ENCODE measurements around the gene CLPTM1L.
A peak's percentile ranks its signal among the peaks of the same experiment; 100 is the strongest.
"Not testable (repeated sequence)": the region's sequence is repeated elsewhere in the genome, so short reads cannot be mapped to it uniquely, and the experiment has no call there.

CLPTM1L gene

DNA sequence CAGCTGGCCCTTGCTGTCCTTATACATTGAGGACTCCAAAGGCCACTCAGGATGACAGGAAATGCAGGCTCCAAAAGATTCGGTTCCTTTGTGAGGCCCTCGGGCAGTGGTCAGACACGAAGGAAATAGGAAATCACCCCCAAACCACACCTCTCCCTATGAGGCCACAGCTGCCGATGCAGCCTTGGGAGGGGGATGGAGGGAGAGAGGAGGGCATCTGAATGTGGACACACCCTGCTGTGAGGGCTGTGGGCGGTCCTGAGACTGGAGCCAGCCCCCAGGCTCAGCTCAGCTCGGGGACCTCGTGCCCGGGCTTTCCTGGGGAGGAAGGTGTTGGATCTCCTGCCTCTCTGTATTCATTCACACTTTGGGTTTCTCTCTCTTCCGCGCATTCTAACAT, 2.7 kb upstream of the CLPTM1L start:
- TF ChIP-seq, protein P1, sequence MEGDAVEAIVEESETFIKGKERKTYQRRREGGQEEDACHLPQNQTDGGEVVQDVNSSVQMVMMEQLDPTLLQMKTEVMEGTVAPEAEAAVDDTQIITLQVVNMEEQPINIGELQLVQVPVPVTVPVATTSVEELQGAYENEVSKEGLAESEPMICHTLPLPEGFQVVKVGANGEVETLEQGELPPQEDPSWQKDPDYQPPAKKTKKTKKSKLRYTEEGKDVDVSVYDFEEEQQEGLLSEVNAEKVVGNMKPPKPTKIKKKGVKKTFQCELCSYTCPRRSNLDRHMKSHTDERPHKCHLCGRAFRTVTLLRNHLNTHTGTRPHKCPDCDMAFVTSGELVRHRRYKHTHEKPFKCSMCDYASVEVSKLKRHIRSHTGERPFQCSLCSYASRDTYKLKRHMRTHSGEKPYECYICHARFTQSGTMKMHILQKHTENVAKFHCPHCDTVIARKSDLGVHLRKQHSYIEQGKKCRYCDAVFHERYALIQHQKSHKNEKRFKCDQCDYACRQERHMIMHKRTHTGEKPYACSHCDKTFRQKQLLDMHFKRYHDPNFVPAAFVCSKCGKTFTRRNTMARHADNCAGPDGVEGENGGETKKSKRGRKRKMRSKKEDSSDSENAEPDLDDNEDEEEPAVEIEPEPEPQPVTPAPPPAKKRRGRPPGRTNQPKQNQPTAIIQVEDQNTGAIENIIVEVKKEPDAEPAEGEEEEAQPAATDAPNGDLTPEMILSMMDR (IDR thresholded peaks at IDR 0.05; ENCODE audit: low read depth, low read length) = no peak
- no peak for DNase-seq (ENCODE audit: low read depth, low spot score)
- in situ Hi-C loops (cut with HindIII; ENCODE audit: low sequenced_read_pairs) = no loop called here
- H3K4me3 ChIP-seq (ENCODE audit: low read depth, low read length) = no peak overlapping the region

DNA sequence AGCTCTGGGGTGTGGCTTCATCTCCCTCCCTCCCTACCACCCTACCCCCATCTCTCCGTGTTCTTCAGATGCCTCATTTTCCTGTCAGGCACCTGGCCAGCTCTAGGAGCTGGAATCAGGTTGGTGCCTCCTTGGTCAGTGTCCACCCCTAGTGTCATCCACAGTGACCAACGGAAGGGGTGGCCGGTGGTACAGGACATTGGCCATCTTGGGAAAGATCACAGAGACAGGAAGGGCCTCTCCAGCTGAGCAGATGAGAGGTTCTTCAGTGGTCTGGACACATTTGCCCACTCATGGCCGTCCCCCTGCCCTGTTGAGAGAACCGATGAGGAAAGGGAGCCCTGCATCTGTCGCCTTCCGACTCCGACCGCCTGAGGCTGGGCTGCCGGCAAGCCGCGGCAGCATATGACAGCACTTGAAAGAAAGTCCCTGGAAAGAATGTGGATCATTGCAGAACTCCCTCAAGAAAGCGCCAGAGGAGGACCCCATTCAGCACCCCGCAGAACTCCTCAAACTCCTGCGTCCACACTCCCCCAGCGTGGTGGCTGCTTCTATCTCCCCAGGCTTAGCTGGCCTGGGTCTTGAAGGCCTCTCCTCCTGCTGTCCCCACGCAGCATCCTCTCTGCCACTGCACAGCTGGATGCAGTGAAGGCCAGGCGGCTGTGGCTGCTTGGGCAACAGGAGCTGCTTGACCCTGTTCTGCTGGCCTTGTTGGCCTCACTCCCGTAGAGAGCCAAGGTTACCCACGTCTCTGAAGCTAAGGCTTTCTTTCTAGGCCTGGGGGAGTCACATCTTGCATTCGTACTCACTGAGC, 1.9 kb upstream of the CLPTM1L start:
- TF ChIP-seq, protein P1 (IDR thresholded peaks at IDR 0.05; ENCODE audit: low read depth, low read length) = no peak
- in situ Hi-C loops (cut with HindIII; ENCODE audit: low sequenced_read_pairs) = no loop called here
- no peak overlapping the region for H3K4me3 ChIP-seq (ENCODE audit: low read depth, low read length)
- no peak for DNase-seq (ENCODE audit: low read depth, low spot score)

DNA sequence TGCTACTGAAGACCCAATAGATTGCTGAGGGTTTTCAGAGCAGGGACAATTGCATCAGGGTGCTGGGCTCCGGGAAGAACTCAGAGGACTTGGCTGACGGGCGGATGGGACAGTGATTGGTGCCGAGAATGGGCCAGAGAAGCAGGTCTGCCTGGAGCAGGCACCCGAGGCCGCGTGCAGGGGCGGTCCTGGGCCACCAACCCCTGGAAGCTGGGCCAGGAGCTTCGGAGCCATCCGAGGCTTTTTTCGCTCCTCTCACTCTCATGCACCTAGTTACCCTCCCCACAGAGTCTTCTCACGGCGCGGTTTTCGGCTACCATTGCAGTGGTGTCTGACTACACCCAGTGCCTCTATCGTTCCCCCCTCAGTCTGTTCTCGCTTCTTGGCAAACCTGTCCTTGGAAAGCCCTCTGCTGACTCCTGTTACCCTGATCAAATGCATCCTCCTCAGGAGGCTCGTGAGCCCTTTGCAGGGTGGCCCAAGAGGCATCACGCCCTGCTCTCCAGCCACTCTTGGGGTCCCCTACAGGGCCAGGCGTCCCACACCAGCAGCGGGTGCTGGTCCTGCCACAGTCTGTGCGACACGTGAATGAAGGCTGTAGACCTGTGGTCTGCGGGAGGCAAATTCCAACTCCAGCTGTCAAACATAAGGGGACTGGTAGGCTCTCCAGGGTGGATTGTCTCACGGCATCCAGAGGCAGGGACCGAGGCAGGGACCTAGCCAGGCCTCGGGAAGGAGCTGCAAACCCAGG, 1.2 kb upstream of the CLPTM1L start:
- TF ChIP-seq, protein P1 (IDR thresholded peaks at IDR 0.05; ENCODE audit: low read depth, low read length) = no peak
- in situ Hi-C loops (cut with HindIII; ENCODE audit: low sequenced_read_pairs) = no loop called here
- no peak for DNase-seq (ENCODE audit: low read depth, low spot score)
- peak overlapping the region; percentile 91 for H3K4me3 ChIP-seq (ENCODE audit: low read depth, low read length)

DNA sequence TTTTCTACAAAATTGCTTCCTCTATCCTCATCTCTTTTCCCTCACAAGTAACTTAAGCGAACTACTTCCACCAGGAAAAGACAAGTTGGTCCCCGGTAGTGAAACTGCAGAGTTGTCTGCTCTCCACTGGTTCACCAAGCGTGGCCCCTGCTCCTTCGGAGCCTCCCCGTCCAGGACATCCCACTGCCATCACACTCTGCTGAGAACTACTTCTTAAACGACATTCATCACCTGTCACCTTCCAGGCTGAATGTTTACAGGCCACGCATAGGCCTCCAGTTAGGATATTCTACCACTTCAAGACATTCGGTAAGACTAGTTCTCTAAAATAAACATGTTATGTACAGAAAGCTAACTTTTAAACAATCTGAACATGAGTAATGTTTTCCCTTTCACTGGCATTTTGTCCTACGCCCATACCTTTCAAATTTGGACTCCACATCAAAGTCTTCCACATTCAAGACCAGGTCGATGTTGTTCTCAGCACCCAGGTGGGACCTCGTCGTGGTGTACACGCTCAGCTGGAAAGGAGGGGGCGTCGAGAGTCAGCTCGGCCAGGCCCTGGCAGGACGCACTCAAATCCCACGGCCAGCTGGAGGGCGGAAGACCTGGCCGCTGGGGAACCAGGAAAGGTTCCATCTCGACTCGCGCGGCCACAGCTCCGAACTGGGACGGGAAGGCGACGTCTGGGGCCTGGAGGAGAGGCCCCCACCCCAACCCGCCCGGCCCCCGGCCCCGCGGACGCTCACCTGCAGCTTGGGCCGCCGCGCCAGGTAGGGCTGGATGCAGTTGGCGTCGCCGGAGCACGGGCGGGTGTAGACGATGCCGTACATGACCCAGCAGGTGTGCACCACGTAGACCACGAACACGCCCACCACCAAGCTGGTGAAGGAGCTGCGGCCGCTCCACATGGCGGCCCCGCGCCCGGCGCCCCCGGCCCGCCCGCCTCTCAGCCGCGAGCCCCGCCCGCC, 683 bp downstream of the CLPTM1L start:
- in situ Hi-C loops (cut with HindIII; ENCODE audit: low sequenced_read_pairs) = no loop called here
- DNase-seq (ENCODE audit: low read depth, low spot score) = no peak
- TF ChIP-seq, protein P1 (IDR thresholded peaks at IDR 0.05; ENCODE audit: low read depth, low read length) = no peak
- H3K4me3 ChIP-seq (ENCODE audit: low read depth, low read length) = peak overlapping the region; percentile 54

DNA sequence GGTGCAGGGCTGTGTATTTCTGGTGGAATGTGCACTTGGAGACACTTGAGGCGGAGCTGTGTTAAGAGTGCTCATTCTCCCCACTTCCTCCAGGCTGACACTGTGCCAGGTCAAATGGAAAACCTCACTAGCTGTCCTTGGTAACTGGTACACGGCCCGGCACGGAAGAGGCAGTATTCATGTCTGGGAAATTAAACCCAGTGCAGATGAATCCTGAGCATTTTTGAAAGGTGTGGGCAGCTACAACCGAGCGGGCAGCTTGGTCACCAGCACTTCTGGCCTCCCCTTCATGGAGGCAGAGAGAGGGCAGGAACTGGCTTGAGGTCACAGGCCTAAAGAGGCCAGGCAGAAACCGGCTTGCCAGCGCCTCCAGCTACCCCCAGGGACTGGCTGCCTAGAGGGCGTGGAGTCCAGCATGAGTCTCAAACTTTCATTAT, 1.6 kb downstream of the CLPTM1L start:
- TF ChIP-seq, protein P1 (IDR thresholded peaks at IDR 0.05; ENCODE audit: low read depth, low read length) = no peak
- no peak for DNase-seq (ENCODE audit: low read depth, low spot score)
- in situ Hi-C loops (cut with HindIII; ENCODE audit: low sequenced_read_pairs) = no loop called here
- H3K4me3 ChIP-seq (ENCODE audit: low read depth, low read length) = no peak overlapping the region

DNA sequence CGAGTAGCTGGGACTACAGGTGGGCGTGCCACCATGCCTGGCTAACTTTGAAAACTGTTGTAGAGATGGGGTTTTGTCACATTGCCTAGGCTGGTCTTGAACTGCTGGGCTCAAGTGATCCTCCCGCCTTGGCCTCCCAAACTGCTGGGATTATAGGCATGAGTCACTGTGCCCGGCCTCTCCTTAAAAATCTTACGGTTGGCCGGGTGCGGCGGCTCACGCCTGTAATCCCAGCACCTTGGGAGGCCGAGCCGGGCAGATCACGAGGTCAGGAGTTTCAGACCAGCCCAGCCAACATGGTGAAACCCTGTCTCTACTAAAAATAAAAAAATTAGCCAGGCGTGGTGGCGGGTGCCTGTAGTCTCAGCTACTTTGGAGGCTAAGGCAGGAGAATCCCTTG, 2.2 kb downstream of the CLPTM1L start:
- DNase-seq (ENCODE audit: low read depth, low spot score); H3K4me3 ChIP-seq (ENCODE audit: low read depth, low read length); in situ Hi-C loops (cut with HindIII; ENCODE audit: low sequenced_read_pairs): not testable (repeated sequence)
